GM12878 (cell line): ENCODE data around the gene PLCXD1. TPM values are rescaled to one million over a fixed set of nuclear protein-coding genes. Genes with fewer than 3 reads are reported as not detected.

Source experiments
- ATAC-seq: fragments of 200-7000 bp; cut with Tn5 transposase; 3 replicates; pipeline ENCODE4 v1.9.1; 2020; ENCODE audit warnings: mild to moderate bottlenecking, moderate library complexity
- BruUV-seq: library from RNA; stranded (reverse); fragments of 400-500 nt; replicated peaks from 2 replicates; lab custom pipeline; 2021; lab: Mats Ljungman, UMichigan
- CTCF ChIA-PET: fragments of 300-600 bp; sonication (Branson Sonifier 250); formaldehyde crosslinking; extraction: SDS; loops from one replicate; lab custom pipeline; 2021; ENCODE audit warnings: inconsistent platforms; lab: Yijun Ruan, JAX
- POLR2A ChIA-PET: fragments of 350-600 bp; formaldehyde crosslinking; extraction: SDS; loops from one replicate; lab custom pipeline; 2021; ENCODE audit warnings: inconsistent platforms; lab: Charles Lee
- RAD21 ChIA-PET: fragments of 300-600 bp; sonication (Branson Sonifier 250); formaldehyde crosslinking; loops from one replicate; lab custom pipeline; 2023; ENCODE audit warnings: antibody characterized with exemption; ENCODE audit not compliant: unreplicated experiment; lab: Charles Lee
- SMC1A ChIA-PET: fragments of 300-600 bp; sonication (Branson Sonifier 250); formaldehyde crosslinking; loops from one replicate; lab custom pipeline; 2023; ENCODE audit not compliant: unreplicated experiment, uncharacterized antibody; lab: Charles Lee
- DNase-seq: peaks from one replicate; pipeline ENCODE4 v3.0.0-alpha.2; 2011; ENCODE audit warnings: low read depth, low spot score
- FAIRE-seq: peaks from 3 replicates; lab custom pipeline; 2011; peaks lifted over from hg19 to GRCh38; lab: Jason Lieb, UNC
- H2AFZ ChIP-seq: 2 replicates; pipeline ENCODE4 v1.6.0; 2011; ENCODE audit warnings: low read depth, low read length, control low read depth; ENCODE audit not compliant: control insufficient read depth
- H3K27ac ChIP-seq: 2 replicates; pipeline ENCODE4 v1.5.1; 2011; ENCODE audit warnings: control low read depth; ENCODE audit not compliant: control insufficient read depth, insufficient read depth
- H3K27me3 ChIP-seq, 2 experiments: replicated peaks in 1 of 2; 2 replicates each; pipeline versions ENCODE4 v1.6.0 to v1.6.1; 2011; ENCODE audit warnings: low read length in 1 of 2; ENCODE audit not compliant: control insufficient read depth in 2 of 2, insufficient read depth in 2 of 2
- H3K36me3 ChIP-seq, 2 experiments: 2 replicates each; pipeline ENCODE4 v1.5.1; 2011; ENCODE audit warnings: low read length in 1 of 2; ENCODE audit not compliant: control insufficient read depth in 2 of 2, insufficient read depth in 2 of 2
- H3K4me1 ChIP-seq: 2 replicates; pipeline ENCODE4 v1.6.1; 2011; ENCODE audit warnings: mild to moderate bottlenecking, low read length, moderate library complexity, mixed read lengths; ENCODE audit not compliant: control insufficient read depth, insufficient read depth
- H3K4me2 ChIP-seq: 2 replicates; pipeline ENCODE4 v1.6.0; 2011; ENCODE audit warnings: control low read depth; ENCODE audit not compliant: control insufficient read depth, insufficient read depth
- H3K4me3 ChIP-seq: fragments of 200-600 bp; sonication (generic); 2 replicates; pipeline ENCODE4 v1.5.1; 2016
- H3K79me2 ChIP-seq: 2 replicates; pipeline ENCODE4 v1.6.0; 2011; ENCODE audit warnings: low read length; ENCODE audit not compliant: control insufficient read depth, insufficient read depth
- H3K9ac ChIP-seq: 2 replicates; pipeline ENCODE4 v1.8.0; 2011; ENCODE audit warnings: low read length, control low read depth, mixed read lengths; ENCODE audit not compliant: control insufficient read depth, insufficient read depth
- H3K9me3 ChIP-seq: replicated peaks from 3 replicates; pipeline ENCODE4 v1.5.1; 2011; ENCODE audit warnings: mild to moderate bottlenecking, low read length; ENCODE audit not compliant: control insufficient read depth, insufficient read depth
- H4K20me1 ChIP-seq: 2 replicates; pipeline ENCODE4 v1.6.0; 2011; ENCODE audit not compliant: control insufficient read depth, insufficient read depth
- CBX3 ChIP-seq: fragments of 200-600 bp; sonication (generic); IDR thresholded peaks from 2 replicates; pipeline ENCODE4 v1.6.1; 2016; ENCODE audit warnings: low read depth, borderline replicate concordance
- CEBPB ChIP-seq, 2 experiments: fragments of 150-350 bp in 1 of 2; IDR thresholded peaks; 2 replicates each; pipeline ENCODE4 v1.6.1; 2012 to 2014; ENCODE audit warnings: low read depth in 2 of 2, low read length in 2 of 2, borderline replicate concordance in 1 of 2, inconsistent platforms in 1 of 2
- CUX1 ChIP-seq: IDR thresholded peaks from 2 replicates; pipeline ENCODE4 v1.6.1; 2012; ENCODE audit warnings: improper control_type of control experiment, low read depth, low read length; ENCODE audit not compliant: insufficient replicate concordance
- KDM1A ChIP-seq: fragments of 200-600 bp; sonication (generic); IDR thresholded peaks from 2 replicates; pipeline ENCODE4 v1.6.1; 2016; ENCODE audit warnings: borderline replicate concordance
- MTA2 ChIP-seq: fragments of 450-650 bp; IDR thresholded peaks from 2 replicates; pipeline ENCODE4 v1.6.1; 2016; ENCODE audit warnings: low read depth, mild to moderate bottlenecking, moderate library complexity
- NR2C1 ChIP-seq: fragments of 450-650 bp; IDR thresholded peaks from 2 replicates; pipeline ENCODE4 v1.6.1; 2017; ENCODE audit warnings: antibody characterized with exemption, mild to moderate bottlenecking, moderate library complexity
- NR2F1 ChIP-seq: fragments of 450-650 bp; conservative IDR thresholded peaks from 2 replicates; pipeline ENCODE4 v1.6.1; 2017; ENCODE audit warnings: mild to moderate bottlenecking
- NRF1 ChIP-seq: conservative IDR thresholded peaks from 2 replicates; pipeline ENCODE4 v1.6.1; 2011; ENCODE audit warnings: mild to moderate bottlenecking, low read depth, low read length, improper control_type of control experiment
- PAX5 ChIP-seq: IDR thresholded peaks from 2 replicates; pipeline ENCODE4 v1.6.1; 2011; ENCODE audit warnings: low read depth, low read length, borderline replicate concordance
- POLR2A ChIP-seq: IDR thresholded peaks from 2 replicates; pipeline ENCODE4 v1.6.1; 2011; ENCODE audit warnings: low read depth, mild to moderate bottlenecking, low read length
- RBBP5 ChIP-seq: fragments of 200-600 bp; sonication (generic); conservative IDR thresholded peaks from 2 replicates; pipeline ENCODE4 v1.6.1; 2016
- SIN3A ChIP-seq: IDR thresholded peaks from 2 replicates; pipeline ENCODE4 v1.6.1; 2012; ENCODE audit warnings: low read depth, low read length, improper control_type of control experiment
- SPI1 ChIP-seq: IDR thresholded peaks from 2 replicates; pipeline ENCODE4 v1.6.1; 2011; ENCODE audit warnings: low read depth, mild to moderate bottlenecking, low read length, moderate library complexity, borderline replicate concordance; ENCODE audit not compliant: insufficient read depth
- SRF ChIP-seq, 2 experiments: IDR thresholded peaks; 2 replicates each; pipeline ENCODE4 v1.6.1; 2011; ENCODE audit warnings: low read depth in 2 of 2, low read length in 2 of 2, mild to moderate bottlenecking in 1 of 2, moderate library complexity in 1 of 2
- YBX1 ChIP-seq: fragments of 450-650 bp; IDR thresholded peaks from 2 replicates; pipeline ENCODE4 v1.6.1; 2016; ENCODE audit warnings: antibody characterized with exemption
- ZBED1 ChIP-seq: IDR thresholded peaks from 2 replicates; pipeline ENCODE4 v1.6.1; 2016; ENCODE audit warnings: borderline replicate concordance
- ZNF24 ChIP-seq: fragments of 450-650 bp; IDR thresholded peaks from 2 replicates; pipeline ENCODE4 v1.6.1; 2017; ENCODE audit warnings: antibody characterized with exemption, mild to moderate bottlenecking
- ZZZ3 ChIP-seq: IDR thresholded peaks from 2 replicates; pipeline ENCODE4 v1.6.1; 2011; ENCODE audit warnings: low read depth; ENCODE audit not compliant: control insufficient read depth, insufficient read length
- WGBS: methylation state at CpG from one replicate; pipeline ENCODE4 v1.1.6; 2016; ENCODE audit warnings: low lambda C conversion rate; ENCODE audit not compliant: insufficient replicate concordance, insufficient coverage; ENCODE audit errors: missing lambda C conversion rate; 5-methylcytosine and 5-hydroxymethylcytosine counted together
- in situ Hi-C: fragments of 300-500 bp; cut with MboI; formaldehyde crosslinking; loops from 9 replicates; pipeline ENCODE4 v1.14.3; 2018; ENCODE audit warnings: mixed read lengths
- intact Hi-C: fragments of 100-400 bp; cut with micrococcal nuclease; formaldehyde crosslinking; loops from one replicate; pipeline ENCODE4 v1.14.2; 2022; ENCODE audit not compliant: unreplicated experiment
- polyA plus RNA-seq, 11 experiments: library from polyadenylated mRNA; depleted of rRNA in 4 of 11; unstranded in 6 of 11; stranded (reverse) in 5 of 11; fragments of >200 nt; fragmentation: Nextera tagmentation in 4 of 11; fragmentation: Illumina TruSeq in 1 of 11; extraction: Ambion mirVana in 4 of 11; extraction: Trizol in 1 of 11; gene quantifications; 1 replicate in 1 of 11; 2 replicates in 10 of 11; pipeline versions ENCODE4 v1.2.1 to v1.2.3, GENCODE V29; 2011 to 2016; ENCODE audit warnings: inconsistent platforms in 2 of 11, missing spikeins in 2 of 11, low read depth in 1 of 11
- total RNA-seq, 4 experiments: library from RNA; depleted of rRNA in 3 of 4; stranded (reverse); fragments of >200 nt in 3 of 4; fragmentation: Illumina TruSeq in 1 of 4; extraction: Trizol in 1 of 4; gene quantifications; 2 replicates each; pipeline versions ENCODE4 v1.2.1 to v1.2.3, GENCODE V29; 2013 to 2021

The PLCXD1 gene
- total and polyA plus RNA-seq, 10 of the 15 experiments (the other 5 are each of a cell fraction or from before 2014, with no cell fraction given) = 2.4 to 49.7 (median 18.0) TPM

GRCh38 chrX:313546-313945 is 32.4 kb downstream of the PLCXD1 start (continued):
- TF ChIP-seq KDM1A (no peak), NR2C1 (no peak), ZBED1 (no peak), ZNF24 (no peak)

GRCh38 chrX:314049-314448 is 32.9 kb downstream of the PLCXD1 start:
- TF ChIP-seq SIN3A (no peak), RBBP5 (no peak), ZZZ3 (no peak), PAX5 (no peak), NRF1 (no peak), CBX3 (no peak), SRF (IDR thresholded peaks at IDR 0.05; ENCODE audit: low read depth in 2 of 2, low read length in 2 of 2) (no peak), SPI1 (no peak), CEBPB (IDR thresholded peaks at IDR 0.05; ENCODE audit: borderline replicate concordance in 1 of 2, low read depth in 2 of 2, low read length in 2 of 2) (no peak), CUX1 (no peak), MTA2 (no peak), POLR2A (no peak), NR2F1 (no peak), YBX1 (no peak)
- WGBS = over 99% methylated on average over 29 of the region's 34 CpGs
- no peak overlapping the region for H3K4me2 ChIP-seq
- H2AFZ ChIP-seq = no peak overlapping the region
- no peaks in the 10 kb centered on the region for H3K9me3 ChIP-seq
- intact Hi-C loops = loop anchor here (10.0 kb wide), 1 partner anchor 931 kb away; no protein-coding TSS in a partner anchor
- no peak overlapping the region for H3K4me3 ChIP-seq
- DNase-seq (no peak), ATAC-seq (no peak), FAIRE-seq (no peak)
- RAD21 ChIA-PET = no interaction called here
- CTCF ChIA-PET = no interaction called here
- SMC1A ChIA-PET = no interaction called here
- no peaks in the 10 kb centered on the region for H4K20me1 ChIP-seq
- H3K27ac ChIP-seq = no peak overlapping the region
- POLR2A ChIA-PET = no interaction called here
- peaks cover 8 to 21% of the 10 kb centered on the region in 2 experiments; a peak in 3 of 4 replicates for H3K36me3 ChIP-seq
- no TSS peak for BruUV-seq
- H3K9ac ChIP-seq = no peak overlapping the region
- in situ Hi-C loops = no loop called here
- peaks cover 5% of the 10 kb centered on the region for H3K79me2 ChIP-seq
- no peaks in the 10 kb centered on the region for H3K27me3 ChIP-seq
- no peaks in the 10 kb centered on the region for H3K4me1 ChIP-seq
